Adrenal gland (tissue), 5 donors: ENCODE measurements around the gene NECAB2.

ENCODE experiments used
- CTCF ChIP-seq, 6 experiments: fragments of 450-650 bp in 4 of 6; fragments of 200-600 bp in 2 of 6; sonication (generic) in 1 of 6; IDR thresholded peaks; 1 replicate in 5 of 6; 2 replicates in 1 of 6; pipeline versions ENCODE4 v1.5.1 to v1.8.0; 2016 to 2021; ENCODE audit warnings: antibody characterized with exemption in 6 of 6, mild to moderate bottlenecking in 2 of 6, moderate library complexity in 1 of 6
- POLR2A ChIP-seq, 2 donors: fragments of 450-650 bp; IDR thresholded peaks; one replicate each; pipeline ENCODE4 v1.6.1; 2017; ENCODE audit warnings: antibody characterized with exemption in 2 of 2, mild to moderate bottlenecking in 2 of 2, moderate library complexity in 1 of 2
- donor health status: DM: no; HTN: no; CAD: no.

DNA sequence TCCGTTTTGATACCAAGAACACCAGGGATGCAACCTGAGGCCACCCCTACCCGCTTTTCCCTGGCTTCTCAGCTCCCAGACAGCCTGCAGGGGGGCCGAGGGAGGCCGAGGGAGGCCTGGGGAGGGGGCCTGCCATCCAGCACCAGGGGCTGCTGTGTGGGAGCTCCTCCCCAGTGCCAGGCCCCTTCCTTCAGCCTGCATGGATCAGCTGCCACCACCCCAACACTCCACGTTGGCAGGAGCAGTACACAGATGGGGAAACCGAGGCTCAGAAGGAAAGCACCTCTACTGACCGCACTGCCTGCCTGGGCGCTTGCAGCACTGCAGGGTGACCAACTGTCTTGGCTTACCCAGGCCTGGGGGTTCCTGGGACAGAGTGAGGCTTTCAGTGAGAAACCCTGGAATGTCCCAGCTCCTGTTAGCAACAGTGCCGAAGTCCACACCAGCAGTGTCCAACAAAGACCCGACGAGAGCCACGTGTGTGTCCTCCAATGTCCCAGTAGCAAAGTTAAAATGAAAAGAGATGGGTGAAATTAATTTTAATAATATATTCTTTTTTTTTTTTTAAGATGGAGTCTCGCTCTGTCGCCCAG, 20.3 kb upstream of the NECAB2 start:
- no peak for TF ChIP-seq CTCF (IDR thresholded peaks at IDR 0.05)
- no peak for TF ChIP-seq POLR2A (IDR thresholded peaks at IDR 0.05)
